Measurements from ENCODE around the gene PRDM5. TPM values are rescaled to one million over a fixed set of nuclear protein-coding genes. Genes with fewer than 3 reads are reported as not detected.

PRDM5 gene
- total RNA-seq, 4 donors from 2014 or later, result 17.7 to 49.9 (median 44.6) TPM

- H3K4me1 ChIP-seq, result no peaks in the 10 kb centered on the region
- 94% methylated on average over 2 of the region's 2 CpGs for WGBS, 2 donors
- no peaks in the 10 kb centered on the region for H3K36me3 ChIP-seq
- intact Hi-C loops (cut with DNase I), result no loop called here
- no peaks in the 10 kb centered on the region for H3K27me3 ChIP-seq
- H3K4me3 ChIP-seq (replicated peaks in 1 of 3), result no peak overlapping the region
- no peak for DNase-seq
- H3K27ac ChIP-seq, result no peak overlapping the region
- H3K9me3 ChIP-seq, result no peaks in the 10 kb centered on the region
- TF ChIP-seq POLR2A (IDR thresholded peaks at IDR 0.05) (no peak), CTCF (IDR thresholded peaks at IDR 0.05) (no peak)
Measured at GRCh38 chr4:120814886-120815285, 107.6 kb downstream of the PRDM5 start.

GRCh38 chr4:120812216-120812615 lies 110.3 kb downstream of the PRDM5 start:
- 66 to 67% methylated on average over 2 of the region's 2 CpGs for WGBS, 2 donors
- Histone ChIP-seq H3K4me1 (no peaks in the 10 kb centered on the region), H3K27me3 (no peaks in the 10 kb centered on the region), H3K36me3 (no peaks in the 10 kb centered on the region), H3K27ac (no peak overlapping the region), H3K4me3 (replicated peaks in 1 of 3) (no peak overlapping the region), H3K9me3 (no peaks in the 10 kb centered on the region)
- no peak for DNase-seq
- no peak for TF ChIP-seq CTCF (IDR thresholded peaks at IDR 0.05)
- no peak for TF ChIP-seq POLR2A (IDR thresholded peaks at IDR 0.05)
- intact Hi-C loops (cut with DNase I), result no loop called here

- Histone ChIP-seq H3K36me3 (no peaks in the 10 kb centered on the region), H3K9me3 (no peaks in the 10 kb centered on the region), H3K27me3 (no peaks in the 10 kb centered on the region), H3K27ac (no peak overlapping the region), H3K4me3 (replicated peaks in 1 of 3) (no peak overlapping the region), H3K4me1 (no peaks in the 10 kb centered on the region)
- WGBS, 2 donors, result 100% methylated on average over 1 of the region's 1 CpG
- intact Hi-C loops (cut with DNase I), result no loop called here
- DNase-seq, result no peak
- TF ChIP-seq CTCF (IDR thresholded peaks at IDR 0.05) (peak in 1 of 6 experiments; percentile 20), POLR2A (IDR thresholded peaks at IDR 0.05) (no peak)
Measured at GRCh38 chr4:120809518-120809917, 113.0 kb downstream of the PRDM5 start.

GRCh38 chr4:120808475-120809141 lies 113.9 kb downstream of the PRDM5 start:
- no peaks in the 10 kb centered on the region for H3K36me3 ChIP-seq
- no peaks in the 10 kb centered on the region for H3K4me1 ChIP-seq
- no peak for TF ChIP-seq CTCF (IDR thresholded peaks at IDR 0.05)
- TF ChIP-seq POLR2A (IDR thresholded peaks at IDR 0.05), result no peak
- H3K27me3 ChIP-seq, result no peaks in the 10 kb centered on the region
- intact Hi-C loops (cut with DNase I), result no loop called here
- no peak for DNase-seq
- no peak overlapping the region for H3K4me3 ChIP-seq (replicated peaks in 1 of 3)
- H3K27ac ChIP-seq, result no peak overlapping the region
- no peaks in the 10 kb centered on the region for H3K9me3 ChIP-seq
- 94 to 96% methylated on average over 15 of the region's 24 CpGs for WGBS, 2 donors

- Histone ChIP-seq H3K27ac (peak overlapping the region in 1 of 3 donors; percentile 64), H3K27me3 (no peaks in the 10 kb centered on the region), H3K36me3 (no peaks in the 10 kb centered on the region), H3K4me1 (peaks cover 7 to 10% of the 10 kb centered on the region in 2 donors), H3K9me3 (no peaks in the 10 kb centered on the region), H3K4me3 (replicated peaks in 1 of 3) (no peak overlapping the region)
- intact Hi-C loops (cut with DNase I), result no loop called here
- TF ChIP-seq POLR2A (IDR thresholded peaks at IDR 0.05), result no peak
- TF ChIP-seq CTCF (IDR thresholded peaks at IDR 0.05), result no peak
- WGBS, 2 donors, result 35 to 37% methylated on average over 5 of the region's 5 CpGs
- peak; percentile 31 to 41 for DNase-seq
Measured at GRCh38 chr4:120801137-120801758, 121.3 kb downstream of the PRDM5 start.

Data from thyroid gland (tissue), 4 donors.